Stimulated activated CD4-positive, alpha-beta T cell treated with anti-CD3 and anti-CD28 coated beads, Interleukin-4, amount 100 ng/mL, for 24 hours (primary cell): ENCODE data around the gene ZNF33A.
"Not testable (repeated sequence)": the region's sequence is repeated elsewhere in the genome, so short reads cannot be mapped to it uniquely, and the experiment has no call there.

Source experiments
- DNase-seq: peaks from one replicate; pipeline ENCODE4 v3.0.0-alpha.2; 2020

ZNF33A gene

DNA sequence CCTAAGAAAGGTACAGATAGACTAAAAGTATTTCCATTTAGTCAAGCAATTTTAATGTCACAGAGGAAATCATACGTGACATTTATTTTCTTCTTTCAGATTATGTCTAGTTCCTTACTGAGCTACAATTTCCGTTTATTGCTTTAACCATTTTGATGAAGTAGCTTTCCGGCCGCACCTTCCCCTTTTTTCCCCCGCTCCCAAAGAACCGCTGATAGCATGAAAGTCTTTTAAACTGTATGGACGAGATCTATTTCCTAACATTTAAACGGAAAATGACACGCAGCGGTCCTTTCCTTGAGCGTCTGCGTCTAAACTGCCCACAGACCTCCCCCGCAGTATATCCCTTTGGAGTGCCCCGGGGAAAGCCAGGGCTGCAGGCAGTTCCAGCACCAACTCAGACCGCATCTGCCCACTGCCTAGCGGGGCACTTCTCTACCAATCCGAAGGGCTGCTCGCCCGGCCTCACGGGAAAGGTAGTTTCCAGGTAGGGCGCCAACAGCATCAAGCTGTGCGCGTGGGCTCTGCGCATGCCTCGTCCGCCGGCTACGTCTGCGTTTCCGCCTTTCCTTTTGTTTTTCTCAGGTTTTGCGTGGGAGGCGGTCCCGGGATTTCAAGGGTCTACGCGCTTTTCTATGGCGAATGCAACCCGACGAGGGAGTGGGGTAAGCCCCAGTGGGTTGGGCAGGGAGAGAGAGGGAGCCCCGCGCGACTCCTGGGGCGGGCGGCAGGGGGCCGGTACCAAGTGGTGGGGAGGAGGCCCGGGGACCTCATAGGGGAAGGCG is at the start of gene ZNF33A:
Gene ZNF33A, plus strand, starts transcription at position 557 of the 785 bp plus-strand sequence. CDS start 1,667 bp downstream, outside the sequence.
- peak; percentile 93 for DNase-seq

GRCh38 chr10:37965006-37965405 is 45.5 kb upstream of the ZNF33A start:
- DNase-seq = no peak

DNA sequence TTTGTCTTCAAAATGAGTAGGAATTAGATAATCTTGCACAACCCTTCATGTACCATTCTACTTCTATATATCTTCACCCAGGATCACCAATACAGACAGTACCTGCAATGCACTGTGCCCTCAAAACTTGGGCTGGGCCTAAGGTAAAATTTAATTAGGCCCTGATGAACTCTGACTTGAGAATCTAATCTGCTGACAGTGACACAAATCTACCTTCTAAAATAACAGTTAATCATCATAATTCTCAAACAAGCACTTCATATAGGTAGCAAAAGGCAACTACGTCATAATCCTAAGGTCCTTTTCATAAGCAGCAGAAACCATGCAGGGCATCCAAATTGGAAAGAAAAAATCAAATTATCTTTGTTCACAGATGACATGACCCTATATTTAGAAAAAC is 38.1 kb upstream of the ZNF33A start:
- DNase-seq = no peak

DNA sequence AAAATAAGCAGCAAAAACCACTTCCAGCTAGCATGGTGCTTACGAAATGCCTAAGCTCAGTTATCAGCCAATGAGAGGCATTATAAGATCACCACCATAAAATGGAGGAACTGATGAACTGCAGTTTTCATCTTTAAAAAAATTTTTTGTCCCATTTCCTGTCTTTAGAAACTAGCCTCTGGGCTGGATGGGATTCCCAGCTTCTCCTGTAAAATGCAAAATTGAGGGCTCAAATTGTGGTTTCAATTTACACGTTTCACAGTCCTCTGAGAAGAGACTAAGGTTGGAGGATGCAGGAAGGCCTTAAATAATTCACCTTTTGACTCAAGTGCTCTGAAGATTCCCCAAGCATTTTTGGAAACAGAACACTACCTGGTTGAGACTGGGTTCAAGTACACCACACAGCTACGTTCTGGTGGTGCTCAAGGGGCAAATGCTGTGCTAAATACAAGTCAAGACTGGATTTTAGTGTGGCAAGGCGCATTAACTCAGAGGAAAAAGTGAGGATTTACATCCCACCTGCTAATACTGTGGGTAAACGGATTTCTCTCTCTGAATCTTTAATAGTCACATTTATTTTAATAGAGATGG is 35.0 kb upstream of the ZNF33A start:
- DNase-seq = no peak

DNA sequence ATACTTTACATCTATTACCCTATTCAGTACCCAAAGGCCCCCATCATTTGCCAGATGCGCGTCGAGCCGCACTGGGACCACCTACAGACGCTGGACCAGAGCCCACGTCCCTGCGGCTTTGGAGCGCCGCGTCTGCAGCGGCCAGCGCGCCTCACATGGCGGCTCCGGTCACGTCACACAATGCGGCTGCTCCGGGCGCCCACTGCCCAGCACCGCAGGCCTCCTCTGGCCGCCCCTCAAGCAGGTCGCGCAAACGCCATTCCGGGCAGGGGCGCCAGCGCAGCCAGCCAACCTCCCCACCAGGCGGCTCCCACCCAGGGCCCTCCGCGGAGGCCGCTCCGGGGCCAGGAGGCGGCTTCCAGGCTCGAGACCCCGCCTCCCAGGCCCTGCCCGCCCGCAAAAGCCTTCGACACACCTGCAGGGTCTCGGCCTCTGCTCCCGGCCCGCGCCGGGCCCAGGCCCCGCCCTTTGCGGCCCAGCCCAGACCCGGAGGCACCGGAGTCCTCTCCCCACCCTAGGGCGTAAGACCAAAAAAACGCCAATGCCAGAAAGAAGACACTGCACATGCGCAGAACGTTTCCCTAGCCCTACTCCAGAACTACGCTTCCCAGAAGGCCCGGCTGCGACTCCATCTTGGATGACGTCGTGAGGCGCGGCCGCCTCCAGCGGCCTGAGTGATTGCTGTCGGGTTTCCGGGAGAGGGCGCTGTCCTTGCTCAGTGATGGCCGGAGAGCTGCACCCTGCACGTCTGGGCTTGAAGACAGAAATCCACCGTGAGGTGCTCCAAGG is 34.2 kb upstream of the ZNF33A start, which contains the start of gene ZNF25:
Gene ZNF25, minus strand, starts transcription at position 557 of the 789 bp plus-strand sequence. CDS start 4,925 bp downstream, outside the sequence.
- peak; percentile 99 for DNase-seq

GRCh38 chr10:37976880-37977203 is 33.6 kb upstream of the ZNF33A start:
- no peak for DNase-seq

DNA sequence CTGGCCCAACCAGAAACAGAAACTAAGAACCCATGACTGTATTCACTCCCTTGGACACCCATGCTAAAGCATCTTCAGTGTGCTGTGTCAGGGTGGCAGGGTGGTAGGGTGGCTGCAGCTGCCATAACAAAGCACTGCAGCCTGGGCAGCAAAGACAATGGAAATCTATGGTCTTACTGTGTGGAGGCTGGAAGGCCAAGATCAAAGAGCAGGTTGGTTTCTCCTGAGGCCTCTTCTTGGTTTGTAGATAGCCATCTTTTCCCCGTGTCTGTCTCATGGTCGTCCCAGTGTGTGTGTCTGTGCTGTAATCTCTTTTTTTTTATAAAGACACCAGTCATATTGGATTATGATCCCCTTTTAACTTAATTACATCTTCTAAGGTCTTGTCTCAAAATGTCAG is 18.8 kb upstream of the ZNF33A start:
- no peak for DNase-seq

DNA sequence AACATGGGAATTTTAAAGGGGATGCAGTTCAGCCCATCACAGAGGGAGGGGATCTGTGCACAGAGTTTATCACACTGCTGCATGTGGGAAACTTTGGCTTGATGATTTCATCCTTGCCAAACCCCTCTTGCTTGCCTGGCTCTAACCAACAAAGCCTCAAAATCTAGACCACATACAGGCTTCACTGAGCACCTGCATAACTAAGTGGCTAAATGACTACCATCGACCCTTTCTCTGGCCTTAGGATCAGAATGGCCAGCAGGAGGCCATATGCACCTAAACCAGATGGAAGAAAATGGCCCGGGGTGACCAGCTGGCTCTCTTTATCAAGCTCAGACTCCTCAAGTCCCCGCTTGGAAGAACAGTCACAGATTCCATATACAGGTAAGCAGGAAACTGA is 18.4 kb upstream of the ZNF33A start:
- no peak for DNase-seq

GRCh38 chr10:37998920-37999319 is 11.6 kb upstream of the ZNF33A start:
- not testable (repeated sequence) for DNase-seq

DNA sequence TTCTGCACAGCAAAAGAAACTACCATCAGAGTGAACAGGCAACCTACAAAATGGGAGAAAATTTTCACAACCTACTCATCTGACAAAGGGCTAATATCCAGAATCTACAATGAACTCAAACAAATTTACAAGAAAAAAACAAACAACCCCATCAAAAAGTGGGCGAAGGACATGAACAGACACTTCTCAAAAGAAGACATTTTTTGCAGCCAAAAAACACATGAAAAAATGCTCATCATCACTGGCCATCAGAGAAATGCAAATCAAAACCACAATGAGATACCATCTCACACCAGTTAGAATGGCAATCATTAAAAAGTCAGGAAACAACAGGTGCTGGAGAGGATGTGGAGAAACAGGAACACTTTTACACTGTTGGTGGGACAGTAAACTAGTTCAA is 10.0 kb upstream of the ZNF33A start:
- not testable (repeated sequence) for DNase-seq

DNA sequence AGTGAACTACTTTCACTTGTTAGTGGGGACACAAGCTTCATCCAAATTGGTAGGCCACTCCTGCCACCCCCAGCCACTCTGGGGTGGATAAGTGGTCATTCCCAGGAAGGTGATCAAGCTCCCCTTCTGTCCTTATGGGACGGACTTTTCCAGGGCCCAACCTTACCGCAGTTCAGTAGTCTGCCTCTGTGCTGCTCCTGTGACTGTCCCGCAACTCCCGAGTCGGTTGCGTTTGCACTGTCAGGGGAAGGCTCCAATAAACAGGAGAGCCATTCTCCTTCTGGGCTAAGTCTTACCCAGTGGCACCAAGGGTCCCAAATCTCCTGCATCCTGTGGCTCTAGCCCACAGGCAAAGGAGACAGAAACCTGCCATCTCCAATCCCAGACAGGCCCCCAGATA is 7.4 kb upstream of the ZNF33A start:
- DNase-seq = no peak

DNA sequence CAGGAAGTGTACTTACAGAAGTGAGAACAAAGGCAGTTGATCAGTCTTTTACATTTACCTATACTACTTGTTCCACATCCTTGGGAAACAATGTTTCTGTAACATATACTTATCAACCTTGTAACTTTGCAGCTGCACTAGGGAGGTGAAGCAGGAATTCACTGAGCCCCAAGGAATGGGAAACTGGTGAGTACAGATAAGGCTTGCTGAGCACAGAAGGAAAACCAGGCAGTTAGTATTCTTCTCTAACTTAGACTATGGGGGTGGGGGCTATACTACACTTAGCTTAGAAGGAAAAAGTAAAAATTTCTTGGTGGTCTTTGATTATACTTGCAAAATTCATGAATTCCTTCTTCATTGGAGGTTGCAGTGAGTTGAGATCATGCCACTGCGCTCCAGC is 6.9 kb upstream of the ZNF33A start:
- DNase-seq = no peak

DNA sequence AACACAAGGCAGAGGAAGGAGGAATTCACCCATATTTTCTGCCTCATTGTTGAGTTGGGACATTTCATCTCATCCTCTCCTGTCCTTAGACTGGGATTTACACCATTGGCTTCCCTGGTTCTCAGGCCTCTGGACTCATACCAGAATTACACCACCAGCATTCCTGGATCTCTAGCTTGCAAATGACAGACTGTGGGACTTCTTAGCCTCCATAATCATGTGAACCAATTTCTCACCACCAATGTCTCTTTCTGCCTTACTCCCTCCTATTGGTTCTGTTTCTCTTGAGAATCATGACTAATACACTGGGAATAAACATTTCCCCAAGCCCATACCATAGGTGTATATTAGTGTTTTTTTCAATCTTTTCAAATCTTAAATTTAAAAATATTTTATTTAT is 2.9 kb upstream of the ZNF33A start:
- DNase-seq = no peak

DNA sequence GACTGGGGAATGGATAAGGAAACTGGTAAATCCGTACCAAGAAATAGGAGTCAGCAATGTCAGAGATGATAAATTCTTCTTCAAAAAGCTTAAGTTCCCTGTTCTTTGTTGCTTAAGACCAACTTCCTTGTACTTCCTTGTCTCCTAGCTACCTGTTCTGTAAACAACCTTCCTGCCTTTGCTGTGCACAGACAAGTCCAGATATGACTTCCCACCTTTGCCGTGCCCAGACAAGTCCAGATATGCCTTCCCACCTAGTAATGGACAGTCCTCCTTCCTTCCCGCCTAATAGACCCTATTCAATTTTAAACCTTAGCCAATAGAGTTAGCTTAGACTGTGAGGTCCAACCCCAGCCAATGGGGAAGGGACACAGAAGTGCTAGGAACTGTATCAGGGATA is 2.5 kb upstream of the ZNF33A start:
- DNase-seq = no peak

GRCh38 chr10:38016354-38016753 is 5.9 kb downstream of the ZNF33A start:
- no peak for DNase-seq

DNA sequence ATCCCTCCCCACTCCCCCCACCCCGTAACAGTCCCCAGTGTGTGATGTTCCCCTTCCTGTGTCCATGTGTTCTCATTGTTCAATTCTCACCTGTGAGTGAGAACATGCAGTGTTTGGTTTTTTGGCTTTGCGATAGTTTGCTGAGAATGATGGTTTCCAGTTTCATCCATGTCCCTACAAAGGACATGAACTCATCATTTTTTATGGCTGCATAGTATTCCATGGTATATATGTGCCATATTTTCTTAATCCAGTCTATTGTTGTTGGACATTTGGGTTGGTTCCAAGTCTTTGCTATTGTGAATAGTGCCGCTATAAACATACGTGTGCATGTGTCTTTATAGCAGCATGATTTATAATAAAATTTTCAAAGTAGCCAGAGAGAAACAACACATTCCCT is 8.6 kb downstream of the ZNF33A start:
- not testable (repeated sequence) for DNase-seq

- DNase-seq = no peak
Measured at GRCh38 chr10:38025283-38025682, 14.8 kb downstream of the ZNF33A start.

GRCh38 chr10:38027986-38028385 is 17.5 kb downstream of the ZNF33A start:
- DNase-seq = no peak

DNA sequence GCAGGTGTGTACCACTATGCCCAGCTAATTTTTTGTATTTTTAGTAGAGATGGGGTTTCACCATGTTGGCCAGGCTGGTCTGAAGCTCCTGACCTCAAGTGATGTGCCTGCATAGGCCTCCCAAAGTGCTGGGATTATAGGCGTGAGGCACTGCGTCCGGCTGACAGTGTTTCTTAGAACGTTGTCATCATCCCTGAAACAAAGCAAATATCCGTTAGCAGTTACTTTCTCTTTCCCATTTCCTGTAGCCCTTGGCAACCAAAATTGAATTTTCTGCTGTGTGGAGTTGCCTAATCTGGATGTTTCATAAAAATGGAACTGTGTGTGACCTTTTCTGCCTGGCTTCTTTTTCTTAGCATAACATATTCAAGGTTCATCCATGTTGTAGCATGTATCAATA is 22.4 kb downstream of the ZNF33A start:
- no peak for DNase-seq

DNA sequence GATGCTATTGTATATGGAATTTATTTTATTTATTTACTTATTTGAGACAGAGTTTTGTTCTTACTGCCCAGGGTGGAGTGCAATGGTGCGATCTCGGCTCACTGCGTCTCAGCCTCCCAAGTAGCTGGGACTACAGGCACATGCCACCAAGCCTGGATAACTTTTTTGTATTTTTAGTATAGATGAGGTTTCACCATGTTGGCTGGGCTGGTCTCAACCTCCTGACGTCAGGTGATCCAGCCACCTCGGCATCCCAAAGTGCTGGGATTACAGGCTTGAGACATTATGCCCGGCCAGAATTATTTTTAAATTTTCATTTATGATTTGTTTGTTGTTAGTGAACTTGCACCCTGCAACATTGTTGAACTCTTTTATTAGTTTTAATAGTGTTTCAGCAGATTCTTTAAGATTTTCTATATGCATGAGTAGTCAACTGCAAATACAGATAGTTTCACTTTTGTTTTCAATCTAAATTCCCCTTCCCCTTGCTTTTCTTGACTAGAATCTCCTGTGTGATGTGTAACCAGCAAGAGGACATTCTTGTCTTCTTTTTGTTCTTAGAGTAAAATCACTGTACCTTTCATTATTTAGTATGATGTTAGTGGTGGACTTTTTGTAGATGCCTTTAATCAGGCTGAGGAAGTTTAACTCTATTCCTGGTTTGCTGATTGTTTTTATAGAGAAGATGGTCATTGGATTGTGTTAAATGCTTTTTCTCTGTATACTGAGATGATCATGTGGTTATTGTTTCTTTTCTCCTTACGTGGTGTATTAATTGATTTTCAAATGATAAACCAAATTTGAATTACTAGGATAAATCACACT is 27.8 kb downstream of the ZNF33A start:
- no peak for DNase-seq

DNA sequence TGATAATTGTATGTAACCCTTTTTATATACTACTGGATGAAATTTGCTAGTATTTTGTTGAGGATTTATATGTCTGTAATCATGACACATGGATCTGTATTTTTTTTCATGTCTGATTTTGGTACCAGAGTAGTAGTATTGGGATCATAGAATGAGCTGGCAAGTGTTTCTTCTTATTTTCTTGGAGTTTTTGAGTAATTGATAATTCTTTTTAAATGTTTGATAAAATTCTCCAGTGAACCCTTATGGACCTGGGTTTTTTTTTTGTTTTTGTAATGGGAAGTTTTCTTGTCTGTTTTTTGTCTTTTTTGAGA is 28.4 kb downstream of the ZNF33A start:
- DNase-seq = no peak

GRCh38 chr10:38043516-38043915 is 33.0 kb downstream of the ZNF33A start:
- no peak for DNase-seq

DNA sequence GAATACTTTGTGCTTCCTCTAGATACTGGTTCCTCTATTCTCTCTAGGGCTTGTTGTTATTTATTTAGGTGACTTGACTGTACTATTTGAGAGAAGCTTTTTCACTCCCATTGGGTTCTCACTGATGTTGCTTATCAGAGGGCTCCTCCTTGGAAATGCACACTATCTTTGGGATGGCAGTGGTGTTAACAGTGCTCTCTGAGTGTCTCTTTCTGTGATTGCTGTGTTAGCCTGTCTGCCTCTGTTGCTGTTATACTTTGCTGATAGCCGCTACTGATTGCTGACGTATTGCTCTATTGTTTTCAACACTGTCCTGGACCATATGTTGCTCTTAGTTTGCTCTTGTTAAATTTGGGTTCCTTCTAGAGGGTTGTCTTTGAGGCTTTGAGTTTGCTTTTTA is 34.7 kb downstream of the ZNF33A start:
- DNase-seq = no peak
